IPS-15b (cell line): Measurements from ENCODE around the gene SHISA5.
"Not testable (repeated sequence)": the region's sequence is repeated elsewhere in the genome, so short reads cannot be mapped to it uniquely, and the experiment has no call there.

ENCODE experiments used
- H3K27me3 ChIP-seq: one replicate; pipeline ENCODE4 v1.6.1; 2013; ENCODE audit warnings: low read length; ENCODE audit not compliant: control insufficient read depth, insufficient read depth
- H3K36me3 ChIP-seq: one replicate; pipeline ENCODE4 v1.6.1; 2013; ENCODE audit warnings: low read length; ENCODE audit not compliant: control insufficient read depth, insufficient read depth
- H3K4me1 ChIP-seq: one replicate; pipeline ENCODE4 v1.6.1; 2013; ENCODE audit warnings: mild to moderate bottlenecking, low read length; ENCODE audit not compliant: control insufficient read depth, insufficient read depth
- H3K4me3 ChIP-seq: one replicate; pipeline ENCODE4 v1.5.1; 2013; ENCODE audit warnings: low read depth, low read length
- H3K9ac ChIP-seq: one replicate; pipeline ENCODE4 v1.6.1; 2013; ENCODE audit warnings: low read depth, mild to moderate bottlenecking, low read length
- H3K9me3 ChIP-seq: one replicate; pipeline ENCODE4 v1.6.1; 2013; ENCODE audit warnings: mild to moderate bottlenecking, low read length; ENCODE audit not compliant: control insufficient read depth, insufficient read depth

Gene SHISA5

GRCh38 chr3:48465237-48465530 lies 38.8 kb downstream of the SHISA5 start:
- Histone ChIP-seq H3K9me3 (no peaks in the 10 kb centered on the region), H3K9ac (no peak overlapping the region), H3K4me1 (peaks cover 5% of the 10 kb centered on the region), H3K36me3 (peaks cover 54% of the 10 kb centered on the region), H3K27me3 (no peaks in the 10 kb centered on the region), H3K4me3 (no peak overlapping the region)

GRCh38 chr3:48464713-48465221 lies 39.2 kb downstream of the SHISA5 start:
- peaks cover 53% of the 10 kb centered on the region for H3K36me3 ChIP-seq
- no peak overlapping the region for H3K9ac ChIP-seq
- no peaks in the 10 kb centered on the region for H3K27me3 ChIP-seq
- no peaks in the 10 kb centered on the region for H3K9me3 ChIP-seq
- peaks cover 5% of the 10 kb centered on the region for H3K4me1 ChIP-seq
- no peak overlapping the region for H3K4me3 ChIP-seq

GRCh38 chr3:48463703-48464102 lies 40.3 kb downstream of the SHISA5 start:
- H3K4me3 ChIP-seq = no peak overlapping the region
- H3K36me3 ChIP-seq = peaks cover 49% of the 10 kb centered on the region
- no peak overlapping the region for H3K9ac ChIP-seq
- peaks cover 5% of the 10 kb centered on the region for H3K4me1 ChIP-seq
- no peaks in the 10 kb centered on the region for H3K27me3 ChIP-seq
- H3K9me3 ChIP-seq = no peaks in the 10 kb centered on the region

- H3K36me3 ChIP-seq = peaks cover 32% of the 10 kb centered on the region
- not testable (repeated sequence) for H3K27me3 ChIP-seq, H3K4me1 ChIP-seq, H3K4me3 ChIP-seq, H3K9me3 ChIP-seq, H3K9ac ChIP-seq
These were observed 42.2 kb downstream of the SHISA5 start for GRCh38 chr3:48461767-48462166.

GRCh38 chr3:48460517-48460902 lies 43.5 kb downstream of the SHISA5 start:
- H3K9me3 ChIP-seq = no peaks in the 10 kb centered on the region
- H3K4me3 ChIP-seq = no peak overlapping the region
- H3K27me3 ChIP-seq = no peaks in the 10 kb centered on the region
- H3K4me1 ChIP-seq = peaks cover 1% of the 10 kb centered on the region
- H3K36me3 ChIP-seq = peaks cover 31% of the 10 kb centered on the region
- H3K9ac ChIP-seq = no peak overlapping the region

GRCh38 chr3:48459773-48460516 lies 44.0 kb downstream of the SHISA5 start:
- Histone ChIP-seq H3K36me3 (peaks cover 37% of the 10 kb centered on the region), H3K4me1 (no peaks in the 10 kb centered on the region), H3K4me3 (no peak overlapping the region), H3K9me3 (no peaks in the 10 kb centered on the region), H3K9ac (no peak overlapping the region), H3K27me3 (no peaks in the 10 kb centered on the region)

GRCh38 chr3:48459331-48459730 lies 44.6 kb downstream of the SHISA5 start:
- Histone ChIP-seq H3K4me1 (no peaks in the 10 kb centered on the region), H3K36me3 (peaks cover 35% of the 10 kb centered on the region), H3K9me3 (no peaks in the 10 kb centered on the region), H3K27me3 (no peaks in the 10 kb centered on the region), H3K9ac (no peak overlapping the region), H3K4me3 (no peak overlapping the region)

GRCh38 chr3:48456456-48456855 lies 47.5 kb downstream of the SHISA5 start:
- Histone ChIP-seq H3K9me3 (no peaks in the 10 kb centered on the region), H3K36me3 (peaks cover 48% of the 10 kb centered on the region), H3K27me3 (no peaks in the 10 kb centered on the region), H3K9ac (no peak overlapping the region), H3K4me1 (no peaks in the 10 kb centered on the region), H3K4me3 (no peak overlapping the region)

- Histone ChIP-seq H3K4me1 (peaks cover 4% of the 10 kb centered on the region), H3K36me3 (peaks cover 28% of the 10 kb centered on the region), H3K4me3 (no peak overlapping the region), H3K9me3 (no peaks in the 10 kb centered on the region), H3K9ac (no peak overlapping the region), H3K27me3 (no peaks in the 10 kb centered on the region)
These were observed 52.7 kb downstream of the SHISA5 start for GRCh38 chr3:48451270-48451669.

- Histone ChIP-seq H3K9ac (peak within 1 kb of the TSS; percentile 85), H3K36me3 (peaks cover 5% of the 10 kb centered on the region), H3K27me3 (no peaks in the 10 kb centered on the region), H3K9me3 (no peaks in the 10 kb centered on the region), H3K4me3 (peak within 1 kb of the TSS; percentile 98), H3K4me1 (peaks cover 4% of the 10 kb centered on the region)
These were observed 57.4 kb downstream of the SHISA5 start, which contains the start of gene ATRIP for GRCh38 chr3:48446425-48447193. Gene ATRIP, plus strand, starts transcription at chr3:48446737. Its CDS starts 109 bp downstream, at chr3:48446846.

GRCh38 chr3:48446043-48446424 lies 57.9 kb downstream of the SHISA5 start:
- H3K4me3 ChIP-seq = peak overlapping the region; percentile 98
- H3K36me3 ChIP-seq = peaks cover 4% of the 10 kb centered on the region
- no peaks in the 10 kb centered on the region for H3K9me3 ChIP-seq
- H3K27me3 ChIP-seq = no peaks in the 10 kb centered on the region
- H3K4me1 ChIP-seq = peaks cover 4% of the 10 kb centered on the region
- peak overlapping the region; percentile 76 for H3K9ac ChIP-seq
